NCI-H748 (cell line): ENCODE data around the gene ARSI.

Source experiments
- DNase-seq: peaks from one replicate; lab custom pipeline; 2025; ENCODE audit not compliant: unreplicated experiment; lab: John Stamatoyannopoulos, UW

The ARSI gene

DNA sequence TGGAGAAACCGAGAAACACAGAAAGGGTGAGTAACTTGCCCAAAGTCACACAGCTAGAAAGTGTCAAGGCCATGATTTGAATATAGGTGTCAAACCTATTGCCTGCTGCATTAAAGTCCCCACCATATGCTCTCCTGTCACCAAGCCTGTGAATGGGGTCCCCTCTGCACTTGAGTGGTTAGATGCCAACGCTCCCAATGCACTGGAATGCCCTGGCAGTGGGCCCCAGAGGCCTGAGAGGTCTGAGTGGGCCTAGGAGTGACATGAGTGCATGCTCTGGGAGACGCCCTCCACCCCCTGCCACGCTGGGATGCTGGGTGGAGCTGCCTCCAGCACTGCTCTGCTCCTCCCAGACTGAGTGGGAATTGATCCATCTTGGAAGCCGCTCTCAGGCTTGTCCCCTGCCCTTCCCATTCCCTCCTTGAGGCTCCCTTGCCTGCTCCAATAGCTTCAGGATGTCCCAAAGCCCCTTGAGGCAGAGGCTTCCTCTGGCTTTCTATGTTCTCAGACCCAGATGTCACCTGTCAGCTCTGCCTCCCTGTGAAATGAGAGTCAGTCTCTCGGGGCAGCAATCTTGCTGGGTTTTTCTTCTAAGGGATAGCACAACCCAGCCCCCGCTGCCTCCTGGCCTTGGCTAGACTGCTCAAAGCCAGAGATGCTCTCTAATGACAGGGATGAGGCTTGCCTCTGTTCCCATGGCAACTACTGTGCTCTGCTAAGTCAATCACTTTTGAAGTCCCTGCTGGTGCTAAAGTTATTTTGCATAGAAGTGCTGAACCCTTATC lies 6.6 kb upstream of the ARSI start:
- peak; percentile 58 for DNase-seq

DNA sequence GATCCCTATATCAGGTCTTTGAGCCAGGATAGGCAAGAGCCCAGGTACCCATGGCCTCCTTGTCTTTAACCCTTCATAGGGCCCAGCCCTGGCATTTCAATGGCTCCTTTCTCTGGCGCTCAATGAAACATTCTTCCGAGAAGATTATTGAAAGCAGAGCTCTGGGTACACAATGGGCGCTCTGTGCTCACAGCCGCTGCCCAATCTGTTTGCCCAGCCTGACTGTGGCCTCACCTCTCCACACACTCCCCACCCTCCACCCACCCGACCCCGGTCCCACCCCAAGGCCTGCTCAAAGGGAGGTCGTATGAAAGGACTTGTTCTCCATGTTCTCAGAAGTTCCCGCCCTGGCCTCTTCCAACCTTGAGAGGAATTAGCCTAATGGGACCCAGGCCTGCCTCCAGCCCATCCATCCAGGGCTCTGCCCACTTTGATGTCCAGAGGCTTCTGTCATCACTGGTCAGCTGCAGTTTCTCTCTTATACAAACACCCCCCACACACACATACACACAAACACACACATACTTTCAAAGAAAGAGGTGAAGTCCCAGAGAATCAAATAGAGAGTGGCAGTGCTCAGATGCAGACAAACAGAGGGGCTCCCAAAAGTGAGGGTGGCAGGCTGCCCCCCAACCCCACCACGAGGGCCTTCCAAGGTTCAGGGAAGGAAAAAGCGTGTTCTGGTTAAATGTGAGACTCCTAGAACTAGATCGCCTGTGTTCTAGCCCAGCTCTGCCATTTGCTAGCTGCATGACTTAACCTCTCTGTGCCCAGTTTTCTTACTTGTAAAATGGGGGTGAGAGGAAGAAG lies 5.1 kb upstream of the ARSI start:
- DNase-seq = no peak

DNA sequence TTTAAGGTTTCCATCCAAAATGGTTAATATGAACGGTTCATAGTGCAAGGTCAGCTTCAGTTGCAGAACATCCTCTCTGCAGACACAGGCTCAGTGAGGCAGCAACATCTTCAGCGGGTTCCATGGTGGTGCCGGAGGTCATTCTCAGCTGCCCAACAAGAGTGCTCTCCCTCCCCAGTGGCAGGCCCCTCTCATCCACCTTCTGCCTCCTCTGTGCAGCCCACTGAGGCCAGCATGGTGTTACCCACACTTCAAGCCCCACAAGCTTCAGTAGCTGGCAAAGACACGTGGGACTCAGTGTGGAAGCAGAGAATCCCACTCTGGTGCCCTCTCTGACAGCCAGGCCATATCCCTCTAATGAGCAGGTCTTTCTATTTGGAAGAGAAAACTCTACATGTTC lies 4.1 kb upstream of the ARSI start:
- DNase-seq = no peak

DNA sequence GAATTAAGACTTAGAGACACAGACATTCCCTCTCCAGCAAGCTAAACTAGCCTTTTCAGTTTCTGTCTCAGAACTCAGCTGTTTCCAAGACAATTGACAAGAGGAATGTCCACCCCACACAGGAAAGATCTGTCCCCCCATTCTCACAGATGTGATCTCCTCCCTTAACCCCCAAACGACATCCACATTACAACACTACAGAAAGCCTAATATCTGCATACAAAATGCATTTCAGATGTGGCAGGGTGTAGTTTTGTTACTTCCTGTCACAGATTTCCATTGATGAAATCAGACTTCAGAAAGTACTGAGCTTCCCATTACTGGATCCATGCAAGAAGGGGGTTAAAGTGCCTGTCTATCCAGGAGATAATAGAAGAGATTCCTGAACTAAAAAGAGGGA lies 2.9 kb upstream of the ARSI start:
- no peak for DNase-seq

DNA sequence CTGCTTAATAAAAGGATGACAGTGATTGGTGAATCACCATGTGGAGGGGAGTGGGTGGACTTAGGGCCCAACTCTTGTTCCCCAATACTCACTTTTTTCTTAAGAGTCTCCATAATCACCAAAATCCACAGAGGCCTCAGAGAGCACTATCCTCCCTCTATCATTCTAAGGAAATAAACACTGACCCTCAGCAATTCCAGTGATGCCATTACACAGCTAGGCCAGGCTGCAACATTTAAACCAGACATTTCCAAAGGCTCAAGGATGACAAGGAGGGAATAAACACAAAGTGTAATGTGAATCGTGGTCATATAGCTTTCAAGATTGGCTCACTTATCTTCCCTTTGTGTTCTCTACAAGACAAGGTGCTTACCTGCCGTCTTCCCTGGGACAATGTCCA lies 2.4 kb upstream of the ARSI start:
- no peak for DNase-seq

DNA sequence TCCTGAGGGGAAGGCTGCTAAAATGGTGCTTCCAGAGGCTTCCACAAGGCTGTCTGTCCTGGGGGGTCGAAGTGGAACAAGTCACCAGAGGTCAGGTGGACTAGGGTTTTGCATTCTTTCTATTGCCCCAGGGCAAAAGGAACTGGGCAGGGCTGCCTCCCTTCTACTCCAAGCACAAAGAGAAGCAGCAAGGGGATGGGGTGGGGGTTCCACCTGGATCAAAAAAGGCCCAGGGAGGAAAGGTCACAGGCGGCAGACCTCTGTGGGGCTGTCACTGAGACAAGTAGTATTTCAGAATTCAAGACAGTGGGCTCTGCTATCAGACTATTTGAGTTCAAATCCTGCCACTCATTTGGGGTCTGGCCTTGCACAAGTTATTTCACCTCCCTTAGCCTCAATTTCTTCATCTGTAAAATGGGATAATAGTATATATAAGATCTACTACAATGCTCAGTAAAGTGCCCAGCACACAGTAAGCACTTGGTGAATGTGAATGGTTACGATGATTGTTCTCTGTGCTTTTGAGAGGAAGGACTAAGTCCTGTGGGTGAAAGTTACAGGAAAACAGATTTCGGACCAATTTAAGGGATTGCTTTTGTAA lies 1.9 kb upstream of the ARSI start:
- no peak for DNase-seq

DNA sequence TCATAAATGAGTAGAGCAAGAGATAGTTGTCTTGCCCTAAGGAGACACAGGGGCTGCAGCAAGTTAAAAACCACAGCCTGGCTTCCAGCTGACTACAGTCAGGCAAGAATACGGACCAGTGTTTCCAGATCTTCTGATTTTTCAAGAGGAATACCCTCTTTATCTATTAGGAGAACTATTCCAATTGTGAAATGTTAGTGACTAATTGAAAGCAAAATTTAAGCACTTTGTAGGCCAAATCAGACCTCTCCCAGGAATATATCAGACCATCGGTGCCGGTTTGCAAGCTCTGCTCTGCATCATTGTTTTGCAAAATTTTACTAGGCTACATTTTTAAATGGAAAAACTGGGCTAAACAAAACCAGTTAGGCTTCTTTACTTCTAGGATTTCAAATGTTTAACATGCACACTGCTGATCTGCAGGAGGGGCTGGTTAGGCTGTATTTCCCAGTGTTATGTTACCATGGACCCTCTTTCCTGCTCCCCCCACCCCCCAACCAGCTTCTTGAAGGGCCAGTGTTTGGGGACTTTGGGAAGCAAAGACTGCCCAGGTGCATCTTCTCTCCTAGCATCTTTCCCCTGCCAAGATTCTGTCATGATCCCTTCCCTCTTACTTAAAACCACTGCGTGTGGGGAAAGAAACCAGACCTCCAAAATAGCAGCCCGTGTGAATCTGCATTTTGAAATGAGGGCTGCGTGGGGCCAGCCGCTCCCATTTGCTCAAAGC lies 1.1 kb upstream of the ARSI start:
- DNase-seq = no peak

DNA sequence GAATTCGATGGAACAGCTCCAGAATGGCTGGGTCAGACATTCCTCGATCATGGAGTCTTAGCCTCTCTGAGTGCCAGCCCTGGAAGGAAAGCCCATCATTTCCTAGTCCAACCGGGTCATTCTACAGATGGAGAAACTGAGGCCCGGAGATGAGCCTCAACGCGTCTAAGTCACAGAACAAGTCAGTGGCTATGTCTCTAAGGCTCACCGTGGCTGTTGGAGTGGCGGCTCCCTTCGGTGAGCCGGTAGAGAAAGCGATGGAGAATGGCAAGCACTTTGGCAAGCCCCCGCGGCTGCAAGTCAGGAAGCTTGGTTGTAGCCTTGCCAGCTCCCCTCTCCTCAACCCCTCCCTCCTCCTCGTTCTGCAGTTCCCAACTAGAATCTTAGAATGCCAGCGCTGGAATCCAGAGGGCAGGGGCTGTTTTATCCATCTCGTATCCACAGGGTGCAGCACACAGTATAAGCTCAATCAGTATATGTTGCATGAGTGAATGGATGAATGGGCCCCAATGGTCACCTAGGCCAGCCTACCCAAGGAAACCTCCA lies 438 bp upstream of the ARSI start:
- no peak for DNase-seq

DNA sequence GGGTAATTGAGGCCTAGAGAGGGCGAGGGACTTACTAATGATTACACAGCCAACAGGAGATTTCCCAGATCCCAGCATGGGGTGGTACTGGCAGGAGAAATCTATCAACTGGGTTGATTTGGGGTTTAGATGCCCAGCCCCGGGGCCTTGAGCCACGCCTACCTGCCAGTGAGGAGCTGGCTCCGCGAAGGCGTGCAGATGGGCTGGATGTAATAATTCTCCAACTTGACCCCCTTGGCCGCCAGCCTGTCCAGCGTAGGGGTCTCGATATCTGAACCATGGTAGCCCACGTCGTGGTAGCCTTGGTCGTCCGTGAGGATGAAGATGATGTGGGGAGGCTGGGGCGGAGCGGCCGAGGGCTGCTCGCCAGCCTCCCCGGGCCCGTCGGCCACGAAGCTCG lies 804 bp downstream of the ARSI start:
- no peak for DNase-seq

DNA sequence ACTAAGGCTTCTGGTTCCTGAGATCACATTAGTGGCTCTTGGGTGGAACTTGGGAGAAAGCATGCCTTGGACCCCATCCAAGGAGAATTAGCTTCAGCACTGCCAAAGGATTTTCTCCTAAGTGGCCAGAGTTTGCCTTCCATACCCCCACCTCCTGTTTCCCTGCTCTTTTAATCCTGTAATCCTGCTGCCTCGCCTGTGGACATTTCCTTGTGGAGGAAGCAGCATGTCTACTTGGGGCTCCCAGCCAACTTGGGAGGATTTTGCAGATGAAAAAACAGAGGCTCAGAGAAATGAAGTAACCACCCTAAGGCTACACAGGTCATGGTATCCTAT lies 1.6 kb downstream of the ARSI start:
- no peak for DNase-seq

DNA sequence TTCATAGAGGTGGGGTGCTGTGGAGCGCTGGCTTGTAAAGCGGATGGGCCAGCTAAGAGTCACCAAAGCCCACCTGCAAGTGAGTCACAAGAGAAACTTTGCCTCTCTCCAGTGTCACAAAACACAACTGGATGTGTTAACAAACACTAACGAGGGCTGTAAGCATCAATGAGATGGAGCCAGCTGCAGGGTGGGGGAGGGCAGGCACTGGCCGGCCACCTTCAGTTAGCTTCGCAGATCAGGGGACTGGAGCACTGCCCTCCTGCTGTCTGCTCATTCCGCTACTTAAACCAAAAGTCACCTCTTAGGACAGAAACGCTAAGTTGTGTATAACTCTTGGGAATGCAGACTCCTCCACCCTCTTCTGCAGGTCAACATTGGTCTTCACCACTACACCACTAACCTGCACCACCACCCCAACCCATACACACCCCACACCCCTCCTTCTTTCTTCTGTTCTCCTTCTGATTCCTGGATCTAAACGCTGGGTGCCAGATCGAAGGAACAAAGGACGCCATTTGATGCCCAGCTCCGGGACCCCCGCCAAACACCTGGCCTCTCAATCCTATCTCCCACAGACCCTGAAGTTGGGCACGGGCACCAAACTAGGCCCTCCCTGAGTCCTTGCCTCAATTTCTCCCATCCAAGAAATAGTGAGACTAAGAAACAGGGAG lies 2.1 kb downstream of the ARSI start:
- DNase-seq = no peak

DNA sequence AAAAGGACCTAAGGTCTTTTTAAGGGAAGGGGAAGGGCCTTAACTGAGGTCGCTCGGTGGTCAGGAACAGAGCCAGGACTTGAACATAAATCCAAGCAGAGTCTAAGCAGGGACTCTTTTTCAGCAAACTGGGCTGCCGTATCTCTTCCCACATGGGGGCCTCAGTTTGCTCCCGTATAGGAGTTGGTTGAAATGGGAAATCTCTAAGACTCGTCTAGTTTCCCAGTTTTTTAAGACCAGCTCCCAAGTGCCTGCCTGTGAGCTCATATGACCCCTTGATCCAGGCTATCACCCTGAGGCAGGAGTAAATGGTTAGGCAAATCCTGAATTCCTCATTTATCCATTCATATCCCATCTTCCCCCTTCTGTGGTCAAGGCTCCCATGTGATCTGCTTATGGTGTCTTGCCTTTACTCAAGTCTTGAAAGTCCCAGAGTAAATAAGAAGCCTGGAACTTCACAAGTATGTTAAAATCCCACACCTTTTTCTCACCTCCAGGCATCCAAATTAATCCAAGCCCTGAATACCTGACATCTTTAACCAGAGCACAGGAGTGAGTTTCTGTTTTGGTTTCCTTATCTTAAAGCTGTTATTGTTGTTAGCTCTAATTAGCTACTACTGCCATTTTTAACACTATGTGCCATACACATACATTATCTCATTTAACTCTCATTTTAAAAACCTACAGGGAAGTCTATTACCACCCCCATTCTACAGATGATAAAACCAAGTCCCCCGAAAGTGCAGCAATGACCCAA lies 3.0 kb downstream of the ARSI start:
- no peak for DNase-seq

DNA sequence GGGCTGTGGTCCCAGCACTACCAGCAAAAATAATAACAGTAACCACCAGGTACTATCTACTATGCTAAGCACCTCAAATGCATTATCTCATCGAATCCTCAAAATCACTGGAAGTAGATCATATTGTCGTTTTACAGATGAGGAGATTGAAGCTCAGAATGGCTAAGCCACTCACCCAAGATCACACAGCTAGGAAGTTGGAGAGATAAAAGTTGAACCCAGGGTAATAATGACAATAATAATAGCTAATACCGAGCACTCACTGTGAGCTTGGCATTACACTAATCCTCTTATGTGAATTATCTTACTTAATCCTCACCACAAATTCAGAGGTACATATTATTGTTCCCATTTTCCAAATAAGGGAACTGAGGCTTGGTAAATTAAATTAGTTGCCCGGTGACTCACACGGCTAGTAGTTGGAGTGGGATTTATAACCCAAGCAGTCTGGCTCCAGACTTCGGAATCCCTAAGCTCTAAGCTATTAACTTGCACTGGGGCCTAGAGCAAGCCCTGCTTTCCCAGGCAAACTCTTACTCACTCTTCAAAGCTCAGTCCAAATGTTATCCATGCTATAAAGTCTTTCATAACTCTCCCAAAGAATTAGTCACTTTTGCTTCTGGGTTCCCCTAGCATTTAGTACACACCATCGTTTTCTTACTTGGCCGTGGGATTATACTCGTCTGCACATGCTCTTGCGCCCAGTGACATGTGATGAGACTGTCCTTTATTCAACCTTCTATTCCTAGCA lies 3.8 kb downstream of the ARSI start:
- no peak for DNase-seq

DNA sequence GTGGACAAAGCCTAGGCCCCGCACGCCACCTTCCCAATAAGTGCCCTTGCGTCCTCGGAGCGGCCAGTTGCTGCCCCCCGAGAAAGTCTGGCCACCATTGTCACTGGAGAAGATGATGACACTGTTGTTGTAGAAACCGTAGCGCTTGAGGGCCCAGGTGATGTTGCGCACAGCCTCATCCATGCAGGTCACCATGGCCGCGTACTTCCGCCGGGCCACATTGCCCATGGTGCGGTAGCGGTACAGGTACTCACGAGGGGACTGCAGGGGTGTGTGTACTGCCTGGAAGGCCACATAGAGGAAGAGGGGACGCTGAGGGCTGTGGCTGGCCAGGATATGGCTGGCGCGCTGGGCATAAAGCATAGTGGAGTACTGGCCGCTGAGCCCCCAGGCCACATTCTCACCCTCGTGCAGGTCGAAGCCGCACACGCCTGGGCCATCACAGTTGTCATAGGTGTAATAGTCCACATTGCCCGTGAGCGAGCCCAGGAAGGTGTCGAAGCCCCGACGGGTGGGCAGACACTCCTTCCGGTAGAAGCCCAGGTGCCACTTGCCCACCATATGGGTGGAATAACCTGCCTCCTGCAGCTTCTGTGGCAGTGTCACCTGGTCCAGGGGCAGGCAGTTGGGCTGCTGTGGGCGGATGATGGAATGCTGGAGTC lies 4.6 kb downstream of the ARSI start:
- DNase-seq = no peak

DNA sequence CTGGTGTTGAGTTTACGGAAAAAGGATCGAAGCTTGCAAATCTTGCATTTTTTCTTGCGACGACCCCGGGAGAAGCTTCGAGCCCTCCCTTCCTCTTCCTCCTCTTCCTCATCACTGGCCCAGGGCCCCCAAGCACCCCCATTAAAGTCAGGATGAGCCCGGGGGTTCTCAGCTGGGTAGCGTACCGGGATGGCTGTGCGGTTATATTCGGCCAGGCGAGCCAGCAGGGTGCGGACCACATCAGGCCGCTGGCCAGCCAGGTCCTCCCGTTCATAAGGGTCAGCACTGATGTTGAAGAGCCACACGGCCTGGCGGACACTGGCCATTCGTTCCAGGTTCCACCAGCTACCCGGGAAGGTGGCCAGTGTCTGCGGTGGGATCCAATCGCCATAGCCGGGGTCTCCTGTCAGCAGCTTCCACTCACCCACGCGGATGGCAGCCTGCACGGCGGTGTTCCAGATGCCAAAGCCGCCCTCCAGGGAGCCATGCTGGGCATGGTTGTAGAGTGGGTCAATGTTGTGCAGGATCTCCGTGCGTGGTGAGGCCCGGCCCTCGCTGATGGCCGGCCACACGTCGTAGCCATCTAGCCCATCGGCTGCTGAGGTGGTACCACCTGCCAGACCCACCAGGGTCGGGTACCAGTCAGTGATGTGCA lies 5.3 kb downstream of the ARSI start:
- no peak for DNase-seq

DNA sequence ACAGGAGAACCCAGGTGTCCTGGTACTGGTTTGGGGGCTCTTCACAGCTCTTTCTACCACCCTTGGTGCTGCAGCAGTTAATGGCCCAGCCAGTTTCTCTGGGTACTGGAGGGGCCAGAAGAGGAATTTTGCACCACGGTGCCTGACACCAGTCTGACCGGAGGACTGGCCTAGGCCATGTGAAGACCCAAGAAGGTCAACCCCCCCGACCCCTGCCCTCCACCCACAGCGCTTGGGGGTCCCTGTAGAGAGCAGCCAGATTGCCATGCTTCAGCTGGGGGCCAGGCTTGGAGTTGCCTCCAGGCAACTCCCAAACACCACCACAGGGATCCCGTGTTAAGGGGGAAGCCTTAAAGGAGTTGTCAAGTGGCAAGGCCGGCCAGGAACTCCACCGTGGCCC lies 6.2 kb downstream of the ARSI start:
- DNase-seq = no peak

DNA sequence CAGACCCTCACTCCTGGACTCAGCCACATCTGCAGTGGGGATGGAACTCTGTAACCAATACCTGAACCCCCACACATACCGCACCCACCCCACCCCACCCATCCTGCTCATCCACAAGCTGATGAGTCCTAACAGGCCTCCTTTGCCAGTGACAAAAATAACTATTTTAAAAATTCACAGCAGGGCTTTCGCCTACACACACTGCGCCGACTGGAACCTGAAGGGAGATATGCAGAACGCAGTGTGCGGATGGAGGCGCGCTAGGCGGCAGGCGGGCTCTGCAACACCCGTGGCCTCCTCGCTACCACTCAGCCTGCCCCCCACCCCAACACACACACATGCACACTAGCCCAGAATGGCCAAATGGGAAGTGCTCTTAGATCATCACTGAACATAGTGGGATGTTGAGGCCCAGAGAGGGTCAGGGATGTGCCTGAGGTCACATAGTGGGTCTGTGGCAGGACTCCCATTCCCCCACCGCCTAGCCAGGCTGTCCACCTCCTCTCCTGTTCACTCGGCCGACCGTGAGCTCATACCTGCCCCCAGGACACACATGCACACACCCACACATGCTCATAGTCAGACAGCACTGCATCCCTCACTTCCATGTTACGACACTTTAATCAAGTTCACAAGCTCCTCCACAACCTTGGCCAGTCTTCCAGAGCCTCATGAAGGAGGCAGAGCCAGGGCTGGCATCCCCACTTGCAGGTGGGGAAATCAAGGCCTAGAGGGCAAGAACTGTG lies 6.8 kb downstream of the ARSI start:
- no peak for DNase-seq
